GM12878 (cell line): Measurements from ENCODE around the gene TOX4. TPM values are rescaled to one million over a fixed set of nuclear protein-coding genes. Genes with fewer than 3 reads are reported as not detected.

Experiments used
- ATAC-seq: fragments of 200-7000 bp; cut with Tn5 transposase; 3 replicates; pipeline ENCODE4 v1.9.1; 2020; ENCODE audit warnings: mild to moderate bottlenecking, moderate library complexity
- BruUV-seq: library from RNA; stranded (reverse); fragments of 400-500 nt; replicated peaks from 2 replicates; lab custom pipeline; 2021; lab: Mats Ljungman, UMichigan
- CTCF ChIA-PET: fragments of 300-600 bp; sonication (Branson Sonifier 250); formaldehyde crosslinking; extraction: SDS; loops from one replicate; lab custom pipeline; 2021; ENCODE audit warnings: inconsistent platforms; lab: Yijun Ruan, JAX
- POLR2A ChIA-PET: fragments of 350-600 bp; formaldehyde crosslinking; extraction: SDS; loops from one replicate; lab custom pipeline; 2021; ENCODE audit warnings: inconsistent platforms; lab: Charles Lee
- RAD21 ChIA-PET: fragments of 300-600 bp; sonication (Branson Sonifier 250); formaldehyde crosslinking; loops from one replicate; lab custom pipeline; 2023; ENCODE audit warnings: antibody characterized with exemption; ENCODE audit not compliant: unreplicated experiment; lab: Charles Lee
- SMC1A ChIA-PET: fragments of 300-600 bp; sonication (Branson Sonifier 250); formaldehyde crosslinking; loops from one replicate; lab custom pipeline; 2023; ENCODE audit not compliant: unreplicated experiment, uncharacterized antibody; lab: Charles Lee
- DNase-seq: peaks from one replicate; pipeline ENCODE4 v3.0.0-alpha.2; 2011; ENCODE audit warnings: low read depth, low spot score
- FAIRE-seq: peaks from 3 replicates; lab custom pipeline; 2011; peaks lifted over from hg19 to GRCh38; lab: Jason Lieb, UNC
- H2AFZ ChIP-seq: 2 replicates; pipeline ENCODE4 v1.6.0; 2011; ENCODE audit warnings: low read depth, low read length, control low read depth; ENCODE audit not compliant: control insufficient read depth
- H3K27ac ChIP-seq: 2 replicates; pipeline ENCODE4 v1.5.1; 2011; ENCODE audit warnings: control low read depth; ENCODE audit not compliant: control insufficient read depth, insufficient read depth
- H3K27me3 ChIP-seq, 2 experiments: replicated peaks in 1 of 2; 2 replicates each; pipeline versions ENCODE4 v1.6.0 to v1.6.1; 2011; ENCODE audit warnings: low read length in 1 of 2; ENCODE audit not compliant: control insufficient read depth in 2 of 2, insufficient read depth in 2 of 2
- H3K36me3 ChIP-seq, 2 experiments: 2 replicates each; pipeline ENCODE4 v1.5.1; 2011; ENCODE audit warnings: low read length in 1 of 2; ENCODE audit not compliant: control insufficient read depth in 2 of 2, insufficient read depth in 2 of 2
- H3K4me1 ChIP-seq: 2 replicates; pipeline ENCODE4 v1.6.1; 2011; ENCODE audit warnings: mild to moderate bottlenecking, low read length, moderate library complexity, mixed read lengths; ENCODE audit not compliant: control insufficient read depth, insufficient read depth
- H3K4me2 ChIP-seq: 2 replicates; pipeline ENCODE4 v1.6.0; 2011; ENCODE audit warnings: control low read depth; ENCODE audit not compliant: control insufficient read depth, insufficient read depth
- H3K4me3 ChIP-seq: fragments of 200-600 bp; sonication (generic); 2 replicates; pipeline ENCODE4 v1.5.1; 2016
- H3K79me2 ChIP-seq: 2 replicates; pipeline ENCODE4 v1.6.0; 2011; ENCODE audit warnings: low read length; ENCODE audit not compliant: control insufficient read depth, insufficient read depth
- H3K9ac ChIP-seq: 2 replicates; pipeline ENCODE4 v1.8.0; 2011; ENCODE audit warnings: low read length, control low read depth, mixed read lengths; ENCODE audit not compliant: control insufficient read depth, insufficient read depth
- H3K9me3 ChIP-seq: replicated peaks from 3 replicates; pipeline ENCODE4 v1.5.1; 2011; ENCODE audit warnings: mild to moderate bottlenecking, low read length; ENCODE audit not compliant: control insufficient read depth, insufficient read depth
- H4K20me1 ChIP-seq: 2 replicates; pipeline ENCODE4 v1.6.0; 2011; ENCODE audit not compliant: control insufficient read depth, insufficient read depth
- BMI1 ChIP-seq: fragments of 450-650 bp; IDR thresholded peaks from 2 replicates; pipeline ENCODE4 v1.6.1; 2016; ENCODE audit warnings: mild to moderate bottlenecking, moderate library complexity, borderline replicate concordance
- HDGF ChIP-seq: fragments of 450-650 bp; IDR thresholded peaks from 2 replicates; pipeline ENCODE4 v1.6.1; 2016; ENCODE audit warnings: antibody characterized with exemption
- IKZF2 ChIP-seq, 2 experiments: fragments of 450-650 bp; IDR thresholded peaks; 2 replicates each; pipeline ENCODE4 v1.6.1; 2017; ENCODE audit warnings: mild to moderate bottlenecking in 2 of 2, moderate library complexity in 2 of 2
- POLR2A ChIP-seq: IDR thresholded peaks from 2 replicates; pipeline ENCODE4 v1.6.1; 2011; ENCODE audit warnings: low read depth, mild to moderate bottlenecking, low read length
- RAD51 ChIP-seq: fragments of 450-650 bp; IDR thresholded peaks from 2 replicates; pipeline ENCODE4 v1.6.1; 2016; ENCODE audit warnings: moderate library complexity, mild to moderate bottlenecking, inconsistent platforms
- SIX5 ChIP-seq: IDR thresholded peaks from 2 replicates; pipeline ENCODE4 v1.6.1; 2011; ENCODE audit warnings: mild to moderate bottlenecking, low read depth, low read length, moderate library complexity; ENCODE audit not compliant: severe bottlenecking
- SMC3 ChIP-seq: IDR thresholded peaks from 2 replicates; pipeline ENCODE4 v1.6.1; 2011; ENCODE audit warnings: low read length, improper control_type of control experiment, borderline replicate concordance
- TARDBP ChIP-seq: IDR thresholded peaks from 2 replicates; pipeline ENCODE4 v1.6.1; 2016; ENCODE audit warnings: borderline replicate concordance
- WGBS: methylation state at CpG from one replicate; pipeline ENCODE4 v1.1.6; 2016; ENCODE audit warnings: low lambda C conversion rate; ENCODE audit not compliant: insufficient replicate concordance, insufficient coverage; ENCODE audit errors: missing lambda C conversion rate; 5-methylcytosine and 5-hydroxymethylcytosine counted together
- in situ Hi-C: fragments of 300-500 bp; cut with MboI; formaldehyde crosslinking; loops from 9 replicates; pipeline ENCODE4 v1.14.3; 2018; ENCODE audit warnings: mixed read lengths
- intact Hi-C: fragments of 100-400 bp; cut with micrococcal nuclease; formaldehyde crosslinking; loops from one replicate; pipeline ENCODE4 v1.14.2; 2022; ENCODE audit not compliant: unreplicated experiment
- polyA plus RNA-seq, 11 experiments: library from polyadenylated mRNA; depleted of rRNA in 4 of 11; unstranded in 6 of 11; stranded (reverse) in 5 of 11; fragments of >200 nt; fragmentation: Nextera tagmentation in 4 of 11; fragmentation: Illumina TruSeq in 1 of 11; extraction: Ambion mirVana in 4 of 11; extraction: Trizol in 1 of 11; gene quantifications; 1 replicate in 1 of 11; 2 replicates in 10 of 11; pipeline versions ENCODE4 v1.2.1 to v1.2.3, GENCODE V29; 2011 to 2016; ENCODE audit warnings: inconsistent platforms in 2 of 11, missing spikeins in 2 of 11, low read depth in 1 of 11
- total RNA-seq, 4 experiments: library from RNA; depleted of rRNA in 3 of 4; stranded (reverse); fragments of >200 nt in 3 of 4; fragmentation: Illumina TruSeq in 1 of 4; extraction: Trizol in 1 of 4; gene quantifications; 2 replicates each; pipeline versions ENCODE4 v1.2.1 to v1.2.3, GENCODE V29; 2013 to 2021
- TF ChIP-seq, protein P1 (sequence below): IDR thresholded peaks from 2 replicates; pipeline ENCODE4 v1.6.1; 2012; ENCODE audit warnings: mild to moderate bottlenecking, low read depth, low read length
- TF ChIP-seq, protein P2 (sequence below): fragments of 450-650 bp; IDR thresholded peaks from 2 replicates; pipeline ENCODE4 v1.6.1; 2016; ENCODE audit warnings: mild to moderate bottlenecking, moderate library complexity, borderline replicate concordance

TOX4 gene
- total and polyA plus RNA-seq, 10 of the 15 experiments (the other 5 are each of a cell fraction or from before 2014, with no cell fraction given) = 18.4 to 113 (median 55.2) TPM

DNA sequence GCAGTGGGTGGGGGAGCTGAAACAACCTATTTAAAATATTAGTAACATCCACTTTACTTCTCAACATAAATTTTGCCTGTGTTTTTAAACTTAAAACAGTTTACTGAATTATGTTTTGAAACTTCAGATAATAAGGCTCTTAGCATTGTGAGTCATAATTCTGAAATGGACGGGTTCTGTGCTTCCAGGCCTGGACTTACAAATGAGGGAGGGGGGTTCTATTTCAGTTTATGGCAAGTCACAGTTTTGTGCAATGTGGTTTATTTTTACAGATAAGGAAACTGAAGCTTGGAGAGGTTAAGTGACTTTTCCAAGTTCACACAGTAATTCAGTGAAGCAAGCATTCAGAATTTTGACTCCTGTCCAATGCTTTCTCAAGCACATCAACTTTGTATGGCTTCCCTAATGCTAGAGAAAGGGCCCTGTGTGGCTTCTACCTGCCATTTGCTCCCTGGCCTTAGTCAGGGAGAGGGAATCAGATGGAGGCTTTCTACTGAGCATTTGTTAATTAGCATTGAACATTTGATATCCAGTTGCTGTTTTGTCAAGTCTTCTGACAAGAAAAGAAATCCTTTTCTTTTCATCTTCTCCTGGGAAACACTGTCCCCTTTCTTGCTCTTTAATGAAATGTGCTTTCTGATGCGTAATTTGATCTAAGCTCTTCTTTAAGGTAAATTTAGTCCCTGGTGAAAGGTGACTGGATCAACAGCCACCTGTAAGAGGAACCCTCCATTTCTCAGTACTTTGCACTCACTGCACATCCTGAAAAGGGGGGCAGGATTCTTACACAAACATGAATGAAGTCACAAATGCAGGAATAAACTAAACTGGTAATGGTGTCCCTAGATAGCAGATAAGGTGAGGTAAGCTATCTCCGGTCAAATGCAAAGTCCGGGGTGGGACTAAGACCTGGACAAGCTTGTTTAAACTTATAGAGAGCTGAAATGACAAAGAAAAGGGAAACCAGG, 51.7 kb downstream of the TOX4 start:
- H3K27me3 ChIP-seq = no peaks in the 10 kb centered on the region; a peak in 1 of 4 replicates
- ChIA-PET RAD21 (interaction anchor here (1.2 to 4.1 kb wide), 3 partner anchors 14 to 30 kb away, joined by 3 to 52 read pairs (median 8); no protein-coding TSS in a partner anchor), SMC1A (interaction anchor here (0.7 to 4.9 kb wide), 6 partner anchors 17 to 54 kb away, joined by 3 to 48 read pairs (median 4); partner anchors contain the start of gene METTL3), POLR2A (interaction anchor here (0.7 to 4.0 kb wide), 3 partner anchors 12 to 57 kb away, joined by 3 to 35 read pairs (median 4); partner anchors contain the start of gene METTL3), CTCF (interaction anchor here (1.2 to 3.9 kb wide), 6 partner anchors 8 to 55 kb away, joined by 3 to 20 read pairs (median 4); no protein-coding TSS in a partner anchor)
- H4K20me1 ChIP-seq = no peaks in the 10 kb centered on the region
- H2AFZ ChIP-seq = peak overlapping the region; percentile 12; the same call in 1 of the 2 replicates
- DNase-seq = no peak
- peak; percentile 38 for FAIRE-seq
- no peak for ATAC-seq
- H3K27ac ChIP-seq = no peak overlapping the region
- no TSS peak for BruUV-seq
- intact Hi-C loops (no loop called here), in situ Hi-C loops (no loop called here)
- H3K9me3 ChIP-seq = no peaks in the 10 kb centered on the region
- no peak overlapping the region for H3K4me2 ChIP-seq
- H3K4me3 ChIP-seq = no peak overlapping the region
- peaks cover 12% of the 10 kb centered on the region for H3K4me1 ChIP-seq
- TF ChIP-seq POLR2A (no peak), SIX5 (no peak), BMI1 (no peak), SMC3 (no peak), IKZF2 (IDR thresholded peaks at IDR 0.05) (no peak), RAD51 (no peak), TARDBP (no peak), HDGF (no peak)
- TF ChIP-seq, protein P1, sequence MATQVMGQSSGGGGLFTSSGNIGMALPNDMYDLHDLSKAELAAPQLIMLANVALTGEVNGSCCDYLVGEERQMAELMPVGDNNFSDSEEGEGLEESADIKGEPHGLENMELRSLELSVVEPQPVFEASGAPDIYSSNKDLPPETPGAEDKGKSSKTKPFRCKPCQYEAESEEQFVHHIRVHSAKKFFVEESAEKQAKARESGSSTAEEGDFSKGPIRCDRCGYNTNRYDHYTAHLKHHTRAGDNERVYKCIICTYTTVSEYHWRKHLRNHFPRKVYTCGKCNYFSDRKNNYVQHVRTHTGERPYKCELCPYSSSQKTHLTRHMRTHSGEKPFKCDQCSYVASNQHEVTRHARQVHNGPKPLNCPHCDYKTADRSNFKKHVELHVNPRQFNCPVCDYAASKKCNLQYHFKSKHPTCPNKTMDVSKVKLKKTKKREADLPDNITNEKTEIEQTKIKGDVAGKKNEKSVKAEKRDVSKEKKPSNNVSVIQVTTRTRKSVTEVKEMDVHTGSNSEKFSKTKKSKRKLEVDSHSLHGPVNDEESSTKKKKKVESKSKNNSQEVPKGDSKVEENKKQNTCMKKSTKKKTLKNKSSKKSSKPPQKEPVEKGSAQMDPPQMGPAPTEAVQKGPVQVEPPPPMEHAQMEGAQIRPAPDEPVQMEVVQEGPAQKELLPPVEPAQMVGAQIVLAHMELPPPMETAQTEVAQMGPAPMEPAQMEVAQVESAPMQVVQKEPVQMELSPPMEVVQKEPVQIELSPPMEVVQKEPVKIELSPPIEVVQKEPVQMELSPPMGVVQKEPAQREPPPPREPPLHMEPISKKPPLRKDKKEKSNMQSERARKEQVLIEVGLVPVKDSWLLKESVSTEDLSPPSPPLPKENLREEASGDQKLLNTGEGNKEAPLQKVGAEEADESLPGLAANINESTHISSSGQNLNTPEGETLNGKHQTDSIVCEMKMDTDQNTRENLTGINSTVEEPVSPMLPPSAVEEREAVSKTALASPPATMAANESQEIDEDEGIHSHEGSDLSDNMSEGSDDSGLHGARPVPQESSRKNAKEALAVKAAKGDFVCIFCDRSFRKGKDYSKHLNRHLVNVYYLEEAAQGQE = no peak
- TF ChIP-seq, protein P2, sequence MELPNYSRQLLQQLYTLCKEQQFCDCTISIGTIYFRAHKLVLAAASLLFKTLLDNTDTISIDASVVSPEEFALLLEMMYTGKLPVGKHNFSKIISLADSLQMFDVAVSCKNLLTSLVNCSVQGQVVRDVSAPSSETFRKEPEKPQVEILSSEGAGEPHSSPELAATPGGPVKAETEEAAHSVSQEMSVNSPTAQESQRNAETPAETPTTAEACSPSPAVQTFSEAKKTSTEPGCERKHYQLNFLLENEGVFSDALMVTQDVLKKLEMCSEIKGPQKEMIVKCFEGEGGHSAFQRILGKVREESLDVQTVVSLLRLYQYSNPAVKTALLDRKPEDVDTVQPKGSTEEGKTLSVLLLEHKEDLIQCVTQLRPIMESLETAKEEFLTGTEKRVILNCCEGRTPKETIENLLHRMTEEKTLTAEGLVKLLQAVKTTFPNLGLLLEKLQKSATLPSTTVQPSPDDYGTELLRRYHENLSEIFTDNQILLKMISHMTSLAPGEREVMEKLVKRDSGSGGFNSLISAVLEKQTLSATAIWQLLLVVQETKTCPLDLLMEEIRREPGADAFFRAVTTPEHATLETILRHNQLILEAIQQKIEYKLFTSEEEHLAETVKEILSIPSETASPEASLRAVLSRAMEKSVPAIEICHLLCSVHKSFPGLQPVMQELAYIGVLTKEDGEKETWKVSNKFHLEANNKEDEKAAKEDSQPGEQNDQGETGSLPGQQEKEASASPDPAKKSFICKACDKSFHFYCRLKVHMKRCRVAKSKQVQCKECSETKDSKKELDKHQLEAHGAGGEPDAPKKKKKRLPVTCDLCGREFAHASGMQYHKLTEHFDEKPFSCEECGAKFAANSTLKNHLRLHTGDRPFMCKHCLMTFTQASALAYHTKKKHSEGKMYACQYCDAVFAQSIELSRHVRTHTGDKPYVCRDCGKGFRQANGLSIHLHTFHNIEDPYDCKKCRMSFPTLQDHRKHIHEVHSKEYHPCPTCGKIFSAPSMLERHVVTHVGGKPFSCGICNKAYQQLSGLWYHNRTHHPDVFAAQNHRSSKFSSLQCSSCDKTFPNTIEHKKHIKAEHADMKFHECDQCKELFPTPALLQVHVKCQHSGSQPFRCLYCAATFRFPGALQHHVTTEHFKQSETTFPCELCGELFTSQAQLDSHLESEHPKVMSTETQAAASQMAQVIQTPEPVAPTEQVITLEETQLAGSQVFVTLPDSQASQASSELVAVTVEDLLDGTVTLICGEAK = no peak
- no peaks in the 10 kb centered on the region for H3K79me2 ChIP-seq
- no peak overlapping the region for H3K9ac ChIP-seq
- WGBS = 68% methylated on average over 4 of the region's 4 CpGs
- H3K36me3 ChIP-seq = no peaks in the 10 kb centered on the region
